Measurements from ENCODE around the gene SENP2.
"Not testable (repeated sequence)": the region's sequence is repeated elsewhere in the genome, so short reads cannot be mapped to it uniquely, and the experiment has no call there.

SENP2 gene

GRCh38 chr3:185594073-185594472, 8.0 kb downstream of the SENP2 start:
- DNase-seq = no peak

- no peak for DNase-seq
Observed at GRCh38 chr3:185595526-185595925, 9.4 kb downstream of the SENP2 start.

DNA sequence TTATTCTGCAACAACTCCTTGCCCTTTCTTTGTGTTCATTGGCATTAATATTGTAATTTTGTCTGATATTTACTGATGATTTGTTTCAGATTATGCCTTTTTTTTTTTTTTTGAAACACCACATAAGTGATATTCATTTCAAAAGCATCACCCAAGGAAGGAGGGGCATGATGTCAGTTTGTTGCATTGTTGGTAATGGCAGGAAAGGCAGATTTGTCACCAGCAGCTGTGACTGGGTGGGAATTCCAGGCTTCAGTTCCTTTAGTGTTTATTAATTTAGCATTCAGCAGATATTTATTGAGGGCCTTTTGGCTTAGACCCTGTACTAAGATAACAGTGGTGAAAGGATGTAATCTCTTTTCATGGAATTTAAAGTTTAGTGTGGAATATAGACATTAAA, 19.5 kb downstream of the SENP2 start:
- no peak for DNase-seq

DNA sequence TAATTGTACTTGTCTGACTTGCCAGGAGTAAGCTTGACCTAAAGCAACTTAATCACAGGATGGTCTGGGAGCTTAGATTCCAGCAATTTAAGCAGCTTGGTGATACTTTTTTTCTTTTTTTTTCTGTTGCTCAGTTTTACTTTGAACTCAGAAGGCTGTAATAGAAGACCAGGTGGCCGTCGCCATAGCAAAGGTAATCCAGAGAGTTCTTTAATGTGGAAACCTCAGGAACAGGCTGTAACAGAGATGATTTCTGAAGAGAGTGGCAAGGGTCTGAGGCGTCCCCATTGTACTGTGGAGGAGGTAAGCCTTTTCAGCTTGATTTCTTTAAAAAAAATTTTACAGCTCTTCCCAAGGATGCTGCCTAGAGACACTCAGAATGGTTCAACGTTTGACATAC, 20.1 kb downstream of the SENP2 start:
- no peak for DNase-seq

GRCh38 chr3:185613016-185613415, 26.9 kb downstream of the SENP2 start:
- no peak for DNase-seq

DNA sequence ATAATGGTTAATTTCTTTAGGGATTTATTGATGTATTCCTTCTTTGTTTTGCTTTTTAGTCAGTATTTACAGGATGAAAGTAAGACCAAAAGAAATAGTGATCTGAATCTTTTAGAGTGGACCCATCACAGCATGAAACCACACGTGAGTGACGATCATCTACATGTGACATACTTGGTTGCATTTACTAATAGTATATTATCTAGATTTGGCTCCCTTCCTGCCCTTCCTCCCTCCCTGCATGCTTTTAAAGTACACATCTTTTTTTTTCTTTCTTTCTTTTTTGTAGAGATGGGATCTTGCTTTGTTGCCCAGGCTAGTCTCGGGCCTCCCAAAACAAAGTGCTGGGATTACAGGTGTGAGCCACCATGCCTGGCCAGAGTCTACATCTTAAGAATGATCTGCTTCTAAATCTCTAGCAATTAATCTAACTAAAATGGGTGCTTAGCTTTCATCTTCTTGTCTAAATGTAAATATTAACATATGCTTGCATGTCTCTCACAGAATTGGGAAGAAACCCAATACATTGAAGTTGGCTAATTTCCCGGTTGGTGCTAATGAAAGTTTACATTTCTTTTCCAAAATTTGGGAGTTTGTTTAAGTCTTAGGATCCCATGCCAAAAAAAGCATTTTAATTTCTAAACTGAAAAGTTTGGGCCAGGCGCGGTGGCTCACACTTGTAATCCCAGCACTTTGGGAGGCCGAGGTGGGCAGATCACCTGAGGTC, 38.0 kb downstream of the SENP2 start:
- no peak for DNase-seq

GRCh38 chr3:185625784-185626183, 39.7 kb downstream of the SENP2 start:
- no peak for DNase-seq

DNA sequence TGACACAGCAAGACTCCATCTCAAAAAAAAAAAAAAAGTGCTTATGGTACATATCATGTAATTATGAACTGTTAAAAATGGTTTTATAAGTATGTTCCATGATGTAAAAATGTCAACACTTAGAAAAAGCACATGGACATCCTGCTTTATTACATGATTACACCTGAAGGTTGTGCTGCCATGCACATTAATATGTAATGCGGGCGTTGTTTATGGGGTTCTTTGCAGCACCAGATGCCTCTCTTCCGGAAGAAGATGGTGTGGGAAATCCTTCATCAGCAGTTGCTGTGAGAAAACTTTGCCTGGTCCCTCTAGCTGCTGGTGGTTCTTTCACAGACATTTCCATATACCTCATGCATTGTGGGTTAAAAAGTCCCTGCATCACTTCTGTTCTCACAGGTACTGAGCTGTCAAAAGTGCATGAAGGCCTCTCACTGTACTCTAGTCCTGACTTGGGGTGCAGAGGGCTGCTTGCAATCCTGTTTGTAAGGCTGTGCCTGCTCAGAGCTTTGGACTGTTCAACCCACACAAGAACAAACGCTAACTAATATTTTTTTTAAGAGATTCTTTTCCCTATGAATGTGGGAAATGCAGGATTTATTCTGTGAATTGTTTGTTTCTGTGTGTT, 43.6 kb downstream of the SENP2 start:
- no peak for DNase-seq

- no peak for DNase-seq
Observed at GRCh38 chr3:185630182-185630622, 44.1 kb downstream of the SENP2 start.

DNA sequence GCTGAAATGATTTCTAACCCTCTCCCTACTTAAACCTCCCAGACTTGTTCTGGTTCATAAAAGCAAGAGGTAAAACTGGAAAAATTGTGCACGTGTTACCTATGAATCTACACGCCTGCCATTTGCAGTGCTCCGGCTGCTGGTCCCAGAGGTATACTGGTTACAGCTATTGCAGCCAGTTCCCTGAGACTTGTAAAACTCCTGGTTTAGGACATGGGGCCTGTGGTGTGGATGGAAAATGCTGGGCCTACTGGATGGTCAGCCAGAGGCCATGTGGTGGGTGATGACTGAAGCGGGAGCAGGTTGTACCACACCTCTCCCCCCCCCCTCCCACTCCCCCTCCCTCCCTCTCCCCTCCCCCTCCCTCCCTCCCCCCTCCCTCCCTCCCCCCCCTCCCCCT, 45.0 kb downstream of the SENP2 start:
- no peak for DNase-seq

DNA sequence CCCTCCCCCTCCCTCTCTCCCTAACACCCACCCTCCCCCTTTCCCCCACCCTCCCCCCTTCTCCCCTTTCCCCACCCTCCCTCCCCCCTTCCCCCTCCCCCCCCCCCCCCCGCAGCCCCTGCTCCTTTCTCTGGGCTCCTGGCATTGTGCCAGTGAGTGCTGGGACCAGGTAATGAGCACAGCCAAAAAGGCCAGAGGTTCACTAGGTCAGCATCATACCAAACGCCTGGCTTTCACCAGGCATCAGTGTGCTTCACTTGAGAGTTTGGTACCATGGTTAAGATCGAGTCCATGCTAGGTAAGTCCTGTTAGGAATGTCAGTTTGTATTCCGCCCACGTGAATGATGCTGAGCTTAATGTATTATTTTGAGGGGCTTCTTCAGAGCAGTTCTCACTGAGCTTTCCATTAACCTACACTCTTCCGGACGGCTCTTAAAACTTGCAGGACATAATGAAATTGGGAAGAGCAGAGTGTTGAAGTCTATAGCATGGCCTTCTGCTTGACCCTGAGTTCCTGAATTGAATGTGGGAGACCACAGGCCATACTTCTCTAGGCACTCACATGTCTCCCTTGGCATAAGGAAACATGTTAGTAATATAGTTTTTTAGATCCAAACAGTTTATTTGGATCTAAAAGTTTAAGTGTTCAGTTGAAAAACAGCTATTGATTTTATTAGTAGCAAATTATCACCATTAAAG, 45.6 kb downstream of the SENP2 start:
- DNase-seq = no peak

- DNase-seq = no peak
Observed at GRCh38 chr3:185632996-185633395, 46.9 kb downstream of the SENP2 start.

- no peak for DNase-seq
Observed at GRCh38 chr3:185637388-185637787, 51.3 kb downstream of the SENP2 start.

GRCh38 chr3:185638651-185639050, 52.6 kb downstream of the SENP2 start:
- DNase-seq = not testable (repeated sequence)

- no peak for DNase-seq
Observed at GRCh38 chr3:185639632-185640206, 53.6 kb downstream of the SENP2 start.

- DNase-seq = no peak
Observed at GRCh38 chr3:185640308-185640707, 54.2 kb downstream of the SENP2 start.

- not testable (repeated sequence) for DNase-seq
Observed at GRCh38 chr3:185645191-185645590, 59.1 kb downstream of the SENP2 start.

DNA sequence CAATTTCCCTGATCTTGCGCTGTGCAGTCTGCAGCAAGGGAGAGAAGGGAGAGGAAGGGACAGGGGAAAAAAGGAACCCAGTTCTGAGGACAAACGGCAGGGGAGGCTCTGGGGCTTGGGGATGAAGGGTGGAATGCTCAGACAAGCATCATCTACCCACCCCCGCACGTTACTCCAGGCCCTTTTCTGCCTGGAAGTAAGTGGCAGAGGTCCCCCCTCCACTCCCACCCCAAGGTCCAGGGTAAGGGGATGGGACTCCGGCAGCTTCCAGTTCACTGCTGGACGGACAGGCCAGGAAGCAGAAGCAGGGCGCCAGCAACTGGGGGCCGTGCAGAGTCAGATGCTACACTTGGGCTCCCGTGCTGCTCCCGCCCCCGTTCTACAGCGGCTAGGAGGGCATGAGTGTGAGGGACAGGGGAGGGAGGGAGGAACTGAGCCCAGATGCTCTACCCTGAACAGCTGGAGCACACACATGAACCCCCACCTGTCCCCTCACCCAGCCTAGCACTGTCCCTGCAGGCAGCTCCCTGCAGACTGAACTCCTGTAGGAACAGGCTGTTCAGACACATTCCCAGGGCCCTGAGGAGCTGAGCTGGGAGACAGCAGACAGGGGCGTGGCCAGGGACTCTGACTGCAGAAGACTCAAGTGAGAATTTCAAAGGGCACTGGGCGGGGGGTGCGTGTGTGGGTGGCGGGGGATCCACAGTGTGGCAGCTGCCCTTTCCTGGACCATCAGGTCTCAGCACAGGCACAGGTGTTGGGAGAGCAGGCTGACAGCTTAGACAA, 59.7 kb downstream of the SENP2 start:
- DNase-seq = no peak

GRCh38 chr3:185646382-185647133, 60.5 kb downstream of the SENP2 start:
- no peak for DNase-seq

- DNase-seq = no peak
Observed at GRCh38 chr3:185647134-185647879, 61.2 kb downstream of the SENP2 start.

DNA sequence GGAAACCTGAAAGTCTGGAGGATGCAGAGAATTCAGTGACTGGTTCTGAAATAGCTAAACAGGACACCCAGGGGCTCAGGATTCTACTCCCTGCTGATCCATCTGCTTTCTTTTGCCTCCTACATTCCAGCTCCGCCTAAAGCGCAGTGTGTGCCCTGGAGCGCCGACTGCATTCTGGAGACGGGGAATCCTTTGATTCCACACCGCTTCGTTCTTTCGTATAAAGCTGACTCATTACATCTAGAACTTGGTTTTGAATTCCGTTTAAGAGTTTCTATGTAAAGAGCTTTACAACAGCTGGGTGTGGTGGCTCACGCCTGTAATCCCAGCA, 61.8 kb downstream of the SENP2 start:
- DNase-seq = no peak

GRCh38 chr3:185648396-185648795, 62.3 kb downstream of the SENP2 start:
- DNase-seq = no peak

Measured in NK-92 treated with Interleukin-12 subunit alpha and Interleukin-12 subunit beta, amount 100 ng/mL, for 24 hours (cell line).